ENCODE results near the gene APLF.

DNA sequence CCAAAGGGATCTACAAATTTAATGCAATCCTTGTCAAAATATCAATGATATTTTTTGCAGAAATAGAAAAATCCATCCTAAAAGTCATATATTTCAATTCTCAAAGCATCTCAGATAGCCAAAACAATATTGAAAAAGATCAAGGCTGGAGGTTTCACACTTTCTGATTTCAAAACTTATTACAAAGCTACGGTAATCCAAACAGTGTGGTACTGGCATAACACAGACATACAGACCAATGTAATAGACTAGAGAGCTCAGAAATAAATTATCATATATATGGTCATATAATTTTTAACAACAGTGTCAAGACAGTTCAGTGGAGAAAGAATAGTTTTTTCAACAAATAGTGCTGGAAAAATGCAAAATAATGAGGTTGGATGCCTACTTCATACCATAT is 135.7 kb downstream of the APLF start:
- TF ChIP-seq, protein P1, sequence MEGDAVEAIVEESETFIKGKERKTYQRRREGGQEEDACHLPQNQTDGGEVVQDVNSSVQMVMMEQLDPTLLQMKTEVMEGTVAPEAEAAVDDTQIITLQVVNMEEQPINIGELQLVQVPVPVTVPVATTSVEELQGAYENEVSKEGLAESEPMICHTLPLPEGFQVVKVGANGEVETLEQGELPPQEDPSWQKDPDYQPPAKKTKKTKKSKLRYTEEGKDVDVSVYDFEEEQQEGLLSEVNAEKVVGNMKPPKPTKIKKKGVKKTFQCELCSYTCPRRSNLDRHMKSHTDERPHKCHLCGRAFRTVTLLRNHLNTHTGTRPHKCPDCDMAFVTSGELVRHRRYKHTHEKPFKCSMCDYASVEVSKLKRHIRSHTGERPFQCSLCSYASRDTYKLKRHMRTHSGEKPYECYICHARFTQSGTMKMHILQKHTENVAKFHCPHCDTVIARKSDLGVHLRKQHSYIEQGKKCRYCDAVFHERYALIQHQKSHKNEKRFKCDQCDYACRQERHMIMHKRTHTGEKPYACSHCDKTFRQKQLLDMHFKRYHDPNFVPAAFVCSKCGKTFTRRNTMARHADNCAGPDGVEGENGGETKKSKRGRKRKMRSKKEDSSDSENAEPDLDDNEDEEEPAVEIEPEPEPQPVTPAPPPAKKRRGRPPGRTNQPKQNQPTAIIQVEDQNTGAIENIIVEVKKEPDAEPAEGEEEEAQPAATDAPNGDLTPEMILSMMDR (conservative IDR thresholded peaks at IDR 0.05; ENCODE audit: low read length) = no peak
- TF ChIP-seq EZH2phosphoT487 (IDR thresholded peaks at IDR 0.05; ENCODE audit: borderline replicate concordance, low read depth, low read length) = no peak

Data from OCI-LY7 (cell line).